Mucosa of stomach (tissue), 1 donor: ENCODE data around the gene MED16.

ENCODE experiments used
- H3K27me3 ChIP-seq: one replicate; pipeline ENCODE4 v1.7.0; 2013; ENCODE audit warnings: mild to moderate bottlenecking, low read length; ENCODE audit not compliant: control insufficient read depth, insufficient read depth
- H3K36me3 ChIP-seq: one replicate; pipeline ENCODE4 v1.7.0; 2013; ENCODE audit warnings: low read length; ENCODE audit not compliant: control insufficient read depth, insufficient read depth
- H3K4me1 ChIP-seq: one replicate; pipeline ENCODE4 v1.7.0; 2013; ENCODE audit warnings: mild to moderate bottlenecking, low read length; ENCODE audit not compliant: control insufficient read depth, insufficient read depth
- H3K4me3 ChIP-seq: one replicate; pipeline ENCODE4 v1.7.0; 2013; ENCODE audit warnings: low read length
- H3K9ac ChIP-seq: one replicate; pipeline ENCODE4 v1.7.0; 2013; ENCODE audit warnings: mild to moderate bottlenecking, low read length, moderate library complexity
- H3K9me3 ChIP-seq: one replicate; pipeline ENCODE4 v1.7.0; 2013; ENCODE audit warnings: mild to moderate bottlenecking, low read length, moderate library complexity; ENCODE audit not compliant: control insufficient read depth
- donor health status: Pancreatic carcinoma.

Gene MED16, protein sequence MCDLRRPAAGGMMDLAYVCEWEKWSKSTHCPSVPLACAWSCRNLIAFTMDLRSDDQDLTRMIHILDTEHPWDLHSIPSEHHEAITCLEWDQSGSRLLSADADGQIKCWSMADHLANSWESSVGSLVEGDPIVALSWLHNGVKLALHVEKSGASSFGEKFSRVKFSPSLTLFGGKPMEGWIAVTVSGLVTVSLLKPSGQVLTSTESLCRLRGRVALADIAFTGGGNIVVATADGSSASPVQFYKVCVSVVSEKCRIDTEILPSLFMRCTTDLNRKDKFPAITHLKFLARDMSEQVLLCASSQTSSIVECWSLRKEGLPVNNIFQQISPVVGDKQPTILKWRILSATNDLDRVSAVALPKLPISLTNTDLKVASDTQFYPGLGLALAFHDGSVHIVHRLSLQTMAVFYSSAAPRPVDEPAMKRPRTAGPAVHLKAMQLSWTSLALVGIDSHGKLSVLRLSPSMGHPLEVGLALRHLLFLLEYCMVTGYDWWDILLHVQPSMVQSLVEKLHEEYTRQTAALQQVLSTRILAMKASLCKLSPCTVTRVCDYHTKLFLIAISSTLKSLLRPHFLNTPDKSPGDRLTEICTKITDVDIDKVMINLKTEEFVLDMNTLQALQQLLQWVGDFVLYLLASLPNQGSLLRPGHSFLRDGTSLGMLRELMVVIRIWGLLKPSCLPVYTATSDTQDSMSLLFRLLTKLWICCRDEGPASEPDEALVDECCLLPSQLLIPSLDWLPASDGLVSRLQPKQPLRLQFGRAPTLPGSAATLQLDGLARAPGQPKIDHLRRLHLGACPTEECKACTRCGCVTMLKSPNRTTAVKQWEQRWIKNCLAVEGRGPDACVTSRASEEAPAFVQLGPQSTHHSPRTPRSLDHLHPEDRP

DNA sequence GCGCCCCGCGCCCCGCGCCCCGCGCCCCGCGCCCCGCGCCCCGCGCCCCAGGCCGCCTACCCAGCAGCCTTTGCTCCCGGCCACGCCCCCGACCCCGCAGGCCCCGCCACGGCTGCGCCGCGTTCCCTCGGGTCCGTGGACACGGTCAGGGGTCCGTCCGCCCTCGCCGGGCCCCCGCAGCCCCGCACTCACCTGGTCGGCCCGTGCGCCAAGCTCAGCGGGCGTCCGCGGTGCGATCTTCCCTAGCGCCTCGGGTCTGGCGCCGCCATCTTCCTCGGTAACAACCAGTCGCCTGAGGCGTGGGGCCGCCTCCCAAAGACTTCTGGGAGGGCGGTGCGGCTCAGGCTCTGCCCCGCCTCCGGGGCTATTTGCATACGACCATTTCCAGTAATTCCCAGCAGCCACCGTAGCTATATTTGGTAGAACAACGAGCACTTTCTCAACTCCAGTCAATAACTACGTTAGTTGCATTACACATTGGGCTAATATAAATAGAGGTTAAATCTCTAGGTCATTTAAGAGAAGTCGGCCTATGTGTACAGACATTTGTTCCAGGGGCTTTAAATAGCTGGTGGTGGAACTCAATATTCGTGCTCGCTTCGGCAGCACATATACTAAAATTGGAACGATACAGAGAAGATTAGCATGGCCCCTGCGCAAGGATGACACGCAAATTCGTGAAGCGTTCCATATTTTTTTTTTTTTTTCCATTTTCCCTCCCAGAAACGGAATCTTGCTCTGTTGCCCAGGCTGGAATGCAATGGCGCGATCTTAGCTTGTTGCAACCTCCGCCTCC, at the start of gene MED16, which contains the start of gene RNU6-9:
TSS of gene MED16 (minus strand) at position 294 of the 796 bp plus-strand sequence. CDS start 2,056 bp downstream, outside the sequence.
TSS of gene RNU6-9 (plus strand) at position 591 of the 796 bp plus-strand sequence.
- no peaks in the 10 kb centered on the region for H3K27me3 ChIP-seq
- H3K9ac ChIP-seq, result peak within 1 kb of the TSS; percentile 96
- no peaks in the 10 kb centered on the region for H3K9me3 ChIP-seq
- no peaks in the 10 kb centered on the region for H3K36me3 ChIP-seq
- peak within 1 kb of the TSS; percentile 77 for H3K4me3 ChIP-seq
- H3K4me1 ChIP-seq, result peaks cover 5% of the 10 kb centered on the region

DNA sequence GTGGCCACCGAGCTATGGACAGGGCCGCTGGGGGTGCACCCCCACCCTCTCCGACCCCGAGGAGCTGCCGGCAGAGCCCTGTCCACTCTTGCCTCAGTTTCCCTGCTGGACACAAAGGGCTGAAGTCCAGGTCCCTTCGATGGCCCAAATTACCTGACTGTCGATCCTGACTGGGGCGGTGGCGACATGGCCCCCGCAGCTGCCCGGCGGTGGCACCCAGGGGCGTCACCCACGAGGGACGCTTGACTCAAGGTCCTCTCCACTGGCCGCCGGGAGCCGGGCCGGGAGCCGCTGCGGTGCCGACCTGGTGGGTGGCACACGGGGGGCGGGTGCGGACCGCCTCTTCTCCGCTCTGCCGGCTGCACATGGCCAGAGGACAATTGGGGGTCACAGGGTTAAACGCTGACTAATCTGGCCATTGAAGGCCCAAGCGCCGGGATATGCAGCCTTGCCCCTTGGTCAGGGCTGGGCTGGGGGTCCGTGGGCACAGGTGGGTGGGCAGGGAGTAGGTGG, 49.2 kb upstream of the MED16 start:
- peaks cover 8% of the 10 kb centered on the region for H3K27me3 ChIP-seq
- H3K9me3 ChIP-seq, result no peaks in the 10 kb centered on the region
- no peak overlapping the region for H3K9ac ChIP-seq
- H3K4me1 ChIP-seq, result peaks cover 51% of the 10 kb centered on the region
- H3K4me3 ChIP-seq, result no peak overlapping the region
- H3K36me3 ChIP-seq, result no peaks in the 10 kb centered on the region

DNA sequence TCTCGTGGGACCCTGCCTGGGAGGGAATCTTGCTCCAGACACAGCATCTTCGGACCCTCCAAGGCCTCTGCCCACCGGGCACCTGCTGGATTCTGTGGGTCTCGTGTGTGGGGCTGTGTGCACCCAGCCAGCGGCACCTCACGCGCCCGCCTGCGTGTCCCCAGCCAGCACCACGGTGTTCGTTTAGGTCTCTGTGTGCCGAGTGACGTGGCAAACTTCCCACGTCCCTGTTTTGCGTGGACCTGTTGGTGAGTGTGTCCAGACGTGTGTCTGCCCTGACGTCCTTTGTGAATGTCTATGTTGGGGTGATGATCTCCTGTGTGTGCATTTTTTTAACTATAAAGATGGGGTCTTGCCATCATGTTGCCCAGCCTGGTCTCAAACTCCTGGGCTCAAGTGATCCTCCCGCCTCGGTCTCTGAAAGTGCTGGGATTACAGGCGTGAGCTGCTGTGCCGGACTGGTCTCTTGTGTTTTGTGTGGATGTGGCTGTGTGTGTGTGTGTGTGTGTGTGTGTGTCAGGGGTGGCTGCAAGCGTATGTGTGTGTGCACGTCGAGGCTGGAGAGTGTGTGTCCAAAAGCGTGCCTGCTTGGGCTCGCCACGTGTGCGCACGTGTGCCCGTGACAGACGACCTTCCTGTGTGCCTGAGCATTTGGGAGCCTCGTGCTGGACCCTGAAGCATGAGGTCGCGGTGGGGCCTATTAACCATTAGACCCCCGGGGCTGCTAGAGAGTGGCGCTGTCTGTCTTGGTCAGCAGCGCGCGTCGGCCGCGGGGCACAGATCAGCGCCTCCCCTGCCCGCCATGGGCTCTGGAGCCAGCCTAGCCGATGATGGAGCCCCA, 48.5 kb upstream of the MED16 start:
- peak overlapping the region; percentile 1 for H3K4me3 ChIP-seq
- peaks cover 51% of the 10 kb centered on the region for H3K4me1 ChIP-seq
- no peaks in the 10 kb centered on the region for H3K36me3 ChIP-seq
- peaks cover 8% of the 10 kb centered on the region for H3K27me3 ChIP-seq
- H3K9ac ChIP-seq, result peak overlapping the region; percentile 45
- no peaks in the 10 kb centered on the region for H3K9me3 ChIP-seq

DNA sequence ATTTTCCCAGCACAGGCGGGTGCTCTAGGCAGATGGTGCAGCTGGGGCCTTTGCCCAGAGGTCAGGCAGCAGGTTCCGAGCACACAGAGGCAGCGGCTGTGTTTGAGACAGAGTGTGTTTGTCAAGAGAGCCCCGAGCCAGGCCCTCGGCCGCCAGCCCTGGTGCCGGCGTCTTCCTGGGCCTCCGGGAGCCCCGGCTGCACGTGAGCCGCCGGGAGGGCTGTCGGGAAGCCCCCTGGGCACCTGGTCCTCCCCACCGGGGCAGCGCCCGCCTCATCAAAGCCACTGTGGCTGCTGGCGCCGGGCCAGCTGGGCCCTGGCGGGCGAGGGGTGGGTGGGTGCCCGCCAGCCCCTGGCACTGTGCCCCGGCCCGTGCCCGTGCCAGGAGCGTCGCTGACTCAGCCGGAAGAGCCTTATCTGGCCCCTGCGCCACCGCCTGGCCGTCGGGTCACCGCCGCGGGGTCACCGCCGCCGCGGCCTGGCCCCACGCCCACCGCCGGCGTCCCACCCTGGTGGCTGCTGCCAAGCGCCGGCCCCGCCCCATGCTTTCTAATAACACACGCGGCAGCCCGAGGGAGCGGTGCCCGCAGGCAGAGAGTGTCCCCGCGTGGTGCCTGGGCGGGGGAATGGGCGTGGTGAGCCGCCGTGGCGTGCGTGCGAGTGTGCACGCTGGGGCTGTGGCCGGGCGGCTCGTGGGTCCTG, 47.8 kb upstream of the MED16 start:
- Histone ChIP-seq H3K36me3 (no peaks in the 10 kb centered on the region), H3K4me3 (peak overlapping the region; percentile 1), H3K4me1 (peaks cover 51% of the 10 kb centered on the region), H3K27me3 (peaks cover 8% of the 10 kb centered on the region), H3K9ac (peak overlapping the region; percentile 45), H3K9me3 (no peaks in the 10 kb centered on the region)

DNA sequence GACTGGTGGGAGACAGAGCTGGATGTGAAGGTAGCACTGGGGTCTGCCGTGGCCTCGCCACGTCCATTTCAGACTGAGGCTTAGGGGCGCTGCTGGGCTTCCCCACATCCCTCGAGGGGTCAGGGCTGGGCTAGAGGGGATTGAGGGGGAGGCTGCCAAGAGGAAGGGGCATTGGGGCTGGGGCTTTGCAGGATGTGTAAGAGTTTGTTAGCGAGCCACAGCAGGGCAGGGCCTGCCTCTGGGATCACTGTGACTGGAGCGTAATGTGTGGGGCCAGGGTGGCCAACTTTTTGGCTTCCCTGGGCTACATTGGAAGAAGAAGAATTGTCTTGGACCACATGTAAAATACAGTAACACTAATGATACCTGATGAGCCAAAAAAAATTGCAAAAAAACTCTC, 46.9 kb upstream of the MED16 start:
- H3K9ac ChIP-seq, result peak overlapping the region; percentile 45

DNA sequence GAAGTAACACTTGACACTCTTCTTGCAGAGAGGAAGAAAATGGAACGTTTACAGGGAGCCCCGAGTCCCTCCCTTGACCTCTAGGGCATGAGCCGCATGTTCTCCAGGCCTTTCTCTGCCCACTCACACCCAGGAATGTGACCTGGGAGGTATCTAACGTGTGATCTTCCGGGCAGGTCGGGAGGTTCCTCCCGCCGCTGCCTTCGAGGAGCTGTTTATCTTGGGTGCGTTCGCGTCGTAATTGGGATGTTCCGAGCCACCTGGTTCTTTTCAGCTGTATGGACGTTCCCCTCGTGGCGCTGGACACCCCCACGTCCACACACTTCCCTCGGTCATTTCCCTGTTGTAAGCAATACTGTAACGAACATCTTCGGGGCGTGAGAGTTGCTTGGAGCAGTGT, 46.5 kb upstream of the MED16 start:
- peaks cover 53% of the 10 kb centered on the region for H3K4me1 ChIP-seq
- H3K9me3 ChIP-seq, result no peaks in the 10 kb centered on the region
- H3K27me3 ChIP-seq, result peaks cover 4% of the 10 kb centered on the region
- H3K9ac ChIP-seq, result no peak overlapping the region
- no peak overlapping the region for H3K4me3 ChIP-seq
- no peaks in the 10 kb centered on the region for H3K36me3 ChIP-seq

More for the DNA sequence above, 46.9 kb upstream of the MED16 start:
- H3K9me3 ChIP-seq, result no peaks in the 10 kb centered on the region
- H3K4me3 ChIP-seq, result no peak overlapping the region
- H3K4me1 ChIP-seq, result peaks cover 53% of the 10 kb centered on the region
- H3K27me3 ChIP-seq, result peaks cover 5% of the 10 kb centered on the region
- H3K36me3 ChIP-seq, result no peaks in the 10 kb centered on the region

DNA sequence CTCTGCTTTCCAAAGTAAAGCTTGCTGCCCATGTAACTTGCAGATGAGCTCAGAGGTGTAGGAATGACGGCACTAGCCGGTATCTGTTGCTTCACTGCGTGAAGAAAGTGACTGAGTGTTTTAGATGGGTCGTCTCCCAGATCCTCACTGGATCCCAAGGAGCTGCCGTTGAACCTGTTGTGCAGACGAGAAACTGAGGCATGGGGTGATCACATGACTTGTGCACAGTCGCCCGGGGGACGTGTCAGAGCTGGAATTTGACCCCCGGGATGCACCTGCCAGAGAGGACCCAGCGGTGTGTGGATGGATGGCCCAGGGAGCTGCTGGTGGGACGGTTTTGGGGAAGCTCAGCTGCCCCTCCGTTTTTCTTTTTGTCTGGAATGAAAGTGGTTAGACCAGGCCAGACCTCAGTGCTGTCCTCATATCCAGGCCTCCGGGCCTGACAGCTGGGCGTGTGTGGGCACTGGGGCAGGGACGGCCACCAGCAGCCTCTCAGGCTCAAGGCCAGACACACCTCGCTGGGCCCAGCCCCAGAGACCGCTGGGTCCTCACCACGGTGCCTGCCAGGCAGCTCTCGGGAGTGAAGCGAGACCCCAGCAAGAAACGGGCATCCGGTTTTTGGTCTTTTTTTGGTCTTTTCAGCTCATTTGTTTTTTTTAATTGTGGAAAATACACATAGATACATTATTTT, 45.4 kb upstream of the MED16 start:
- H3K4me3 ChIP-seq, result no peak overlapping the region
- H3K27me3 ChIP-seq, result peaks cover under 1% of the 10 kb centered on the region
- H3K9me3 ChIP-seq, result no peaks in the 10 kb centered on the region
- H3K36me3 ChIP-seq, result no peaks in the 10 kb centered on the region
- H3K4me1 ChIP-seq, result peaks cover 52% of the 10 kb centered on the region
- H3K9ac ChIP-seq, result no peak overlapping the region

DNA sequence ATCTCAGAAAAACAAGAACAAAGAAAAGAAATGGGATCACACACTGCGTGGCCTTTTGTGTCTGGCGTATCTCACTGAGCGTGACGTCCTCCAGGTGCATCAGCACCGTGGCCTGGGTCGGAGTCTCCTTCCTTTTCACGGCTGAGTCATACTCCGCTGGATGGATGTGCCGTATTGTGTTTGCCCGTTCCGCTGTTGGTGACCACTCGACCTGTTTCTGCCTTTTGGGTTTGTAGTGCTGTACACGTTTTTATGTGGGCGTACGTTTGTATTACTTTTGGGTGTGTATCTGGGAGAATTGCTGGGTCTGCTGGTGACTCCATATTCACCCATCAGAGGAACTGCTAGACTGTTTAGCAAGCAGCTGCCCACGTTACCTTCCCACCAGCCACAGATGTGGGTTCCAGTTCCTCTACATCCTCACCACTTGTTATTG, 44.3 kb upstream of the MED16 start:
- no peak overlapping the region for H3K9ac ChIP-seq
- H3K9me3 ChIP-seq, result no peaks in the 10 kb centered on the region
- no peaks in the 10 kb centered on the region for H3K27me3 ChIP-seq
- peaks cover 52% of the 10 kb centered on the region for H3K4me1 ChIP-seq
- no peaks in the 10 kb centered on the region for H3K36me3 ChIP-seq
- no peak overlapping the region for H3K4me3 ChIP-seq

DNA sequence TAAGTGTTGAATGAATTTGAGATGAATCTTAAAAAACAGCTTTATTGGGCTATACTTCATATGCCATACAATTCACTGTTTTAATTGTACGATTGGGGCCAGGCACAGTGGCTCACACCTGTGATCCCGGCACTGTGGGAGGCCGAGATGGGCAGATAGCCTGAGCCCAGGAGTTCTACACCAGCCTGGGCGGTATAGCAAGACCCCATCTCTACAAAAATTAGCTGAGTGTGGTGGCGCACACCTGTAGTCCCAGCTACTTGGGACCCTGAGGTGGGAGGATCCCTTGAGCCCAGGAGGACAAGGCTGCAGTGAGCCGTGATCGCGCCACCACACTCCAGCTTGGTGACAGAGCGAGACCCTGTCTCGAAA, 43.2 kb upstream of the MED16 start:
- Histone ChIP-seq H3K36me3 (no peaks in the 10 kb centered on the region), H3K27me3 (no peaks in the 10 kb centered on the region), H3K9me3 (no peaks in the 10 kb centered on the region), H3K4me3 (no peak overlapping the region), H3K4me1 (peaks cover 41% of the 10 kb centered on the region), H3K9ac (no peak overlapping the region)

DNA sequence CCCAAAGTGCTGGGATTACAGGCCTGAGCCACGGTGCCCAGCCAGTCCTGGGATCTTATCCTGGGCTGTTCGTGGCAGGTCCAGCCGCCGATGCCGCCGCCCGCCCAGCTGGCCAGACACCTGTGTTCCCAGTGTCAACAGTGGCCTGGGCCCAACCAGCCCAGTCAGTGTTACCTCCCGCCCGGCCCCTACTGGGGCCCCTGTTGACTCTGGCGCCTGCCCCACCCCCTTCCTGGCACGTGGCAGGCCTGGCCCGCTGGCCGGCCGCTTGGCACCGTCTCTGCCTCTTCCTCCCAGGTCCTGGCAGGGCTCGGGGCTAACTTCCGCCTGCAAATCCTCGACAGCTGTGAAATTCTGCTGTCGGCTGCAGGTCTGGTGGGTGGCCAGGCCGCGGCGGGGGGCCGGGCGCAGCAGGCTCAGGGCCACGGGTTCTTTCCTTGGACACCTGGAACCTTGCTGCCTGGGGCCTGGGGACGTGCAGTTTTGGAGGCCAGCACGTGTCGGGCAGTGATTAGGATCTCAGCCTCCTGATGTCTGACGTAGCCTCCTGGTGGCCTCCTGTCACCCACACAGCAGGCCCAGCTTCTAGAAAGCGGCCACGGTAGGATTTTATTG, 42.0 kb upstream of the MED16 start:
- Histone ChIP-seq H3K4me1 (peaks cover 30% of the 10 kb centered on the region), H3K4me3 (no peak overlapping the region), H3K27me3 (no peaks in the 10 kb centered on the region), H3K9ac (peak overlapping the region; percentile 47), H3K9me3 (no peaks in the 10 kb centered on the region), H3K36me3 (no peaks in the 10 kb centered on the region)
